GM12878 (cell line): ENCODE data around the gene LCT. TPM values are rescaled to one million over a fixed set of nuclear protein-coding genes. Genes with fewer than 3 reads are reported as not detected.

ENCODE experiments used
- ATAC-seq: fragments of 200-7000 bp; cut with Tn5 transposase; 3 replicates; pipeline ENCODE4 v1.9.1; 2020; ENCODE audit warnings: mild to moderate bottlenecking, moderate library complexity
- BruUV-seq: library from RNA; stranded (reverse); fragments of 400-500 nt; replicated peaks from 2 replicates; lab custom pipeline; 2021; lab: Mats Ljungman, UMichigan
- CTCF ChIA-PET: fragments of 300-600 bp; sonication (Branson Sonifier 250); formaldehyde crosslinking; extraction: SDS; loops from one replicate; lab custom pipeline; 2021; ENCODE audit warnings: inconsistent platforms; lab: Yijun Ruan, JAX
- POLR2A ChIA-PET: fragments of 350-600 bp; formaldehyde crosslinking; extraction: SDS; loops from one replicate; lab custom pipeline; 2021; ENCODE audit warnings: inconsistent platforms; lab: Charles Lee
- RAD21 ChIA-PET: fragments of 300-600 bp; sonication (Branson Sonifier 250); formaldehyde crosslinking; loops from one replicate; lab custom pipeline; 2023; ENCODE audit warnings: antibody characterized with exemption; ENCODE audit not compliant: unreplicated experiment; lab: Charles Lee
- SMC1A ChIA-PET: fragments of 300-600 bp; sonication (Branson Sonifier 250); formaldehyde crosslinking; loops from one replicate; lab custom pipeline; 2023; ENCODE audit not compliant: unreplicated experiment, uncharacterized antibody; lab: Charles Lee
- DNase-seq: peaks from one replicate; pipeline ENCODE4 v3.0.0-alpha.2; 2011; ENCODE audit warnings: low read depth, low spot score
- FAIRE-seq: peaks from 3 replicates; lab custom pipeline; 2011; peaks lifted over from hg19 to GRCh38; lab: Jason Lieb, UNC
- H2AFZ ChIP-seq: 2 replicates; pipeline ENCODE4 v1.6.0; 2011; ENCODE audit warnings: low read depth, low read length, control low read depth; ENCODE audit not compliant: control insufficient read depth
- H3K27ac ChIP-seq: 2 replicates; pipeline ENCODE4 v1.5.1; 2011; ENCODE audit warnings: control low read depth; ENCODE audit not compliant: control insufficient read depth, insufficient read depth
- H3K27me3 ChIP-seq, 2 experiments: replicated peaks in 1 of 2; 2 replicates each; pipeline versions ENCODE4 v1.6.0 to v1.6.1; 2011; ENCODE audit warnings: low read length in 1 of 2; ENCODE audit not compliant: control insufficient read depth in 2 of 2, insufficient read depth in 2 of 2
- H3K36me3 ChIP-seq, 2 experiments: 2 replicates each; pipeline ENCODE4 v1.5.1; 2011; ENCODE audit warnings: low read length in 1 of 2; ENCODE audit not compliant: control insufficient read depth in 2 of 2, insufficient read depth in 2 of 2
- H3K4me1 ChIP-seq: 2 replicates; pipeline ENCODE4 v1.6.1; 2011; ENCODE audit warnings: mild to moderate bottlenecking, low read length, moderate library complexity, mixed read lengths; ENCODE audit not compliant: control insufficient read depth, insufficient read depth
- H3K4me2 ChIP-seq: 2 replicates; pipeline ENCODE4 v1.6.0; 2011; ENCODE audit warnings: control low read depth; ENCODE audit not compliant: control insufficient read depth, insufficient read depth
- H3K4me3 ChIP-seq: fragments of 200-600 bp; sonication (generic); 2 replicates; pipeline ENCODE4 v1.5.1; 2016
- H3K79me2 ChIP-seq: 2 replicates; pipeline ENCODE4 v1.6.0; 2011; ENCODE audit warnings: low read length; ENCODE audit not compliant: control insufficient read depth, insufficient read depth
- H3K9ac ChIP-seq: 2 replicates; pipeline ENCODE4 v1.8.0; 2011; ENCODE audit warnings: low read length, control low read depth, mixed read lengths; ENCODE audit not compliant: control insufficient read depth, insufficient read depth
- H3K9me3 ChIP-seq: replicated peaks from 3 replicates; pipeline ENCODE4 v1.5.1; 2011; ENCODE audit warnings: mild to moderate bottlenecking, low read length; ENCODE audit not compliant: control insufficient read depth, insufficient read depth
- H4K20me1 ChIP-seq: 2 replicates; pipeline ENCODE4 v1.6.0; 2011; ENCODE audit not compliant: control insufficient read depth, insufficient read depth
- BCL11A ChIP-seq: IDR thresholded peaks from 2 replicates; pipeline ENCODE4 v1.6.1; 2011; ENCODE audit warnings: low read depth, low read length
- BHLHE40 ChIP-seq, 2 experiments: fragments of 450-650 bp in 1 of 2; IDR thresholded peaks; 2 replicates each; pipeline ENCODE4 v1.6.1; 2011 to 2017; ENCODE audit warnings: low read depth in 2 of 2, borderline replicate concordance in 1 of 2, improper control_type of control experiment in 1 of 2, low read length in 1 of 2, mild to moderate bottlenecking in 1 of 2
- CHD4 ChIP-seq: fragments of 200-600 bp; sonication (generic); IDR thresholded peaks from 2 replicates; pipeline ENCODE4 v1.6.1; 2016; ENCODE audit warnings: mild to moderate bottlenecking
- CREM ChIP-seq: IDR thresholded peaks from 2 replicates; pipeline ENCODE4 v1.6.1; 2014; ENCODE audit warnings: antibody characterized with exemption, low read depth
- KLF5 ChIP-seq: fragments of 450-650 bp; IDR thresholded peaks from 2 replicates; pipeline ENCODE4 v1.6.1; 2014; ENCODE audit warnings: mild to moderate bottlenecking; ENCODE audit not compliant: partially characterized antibody
- NFYA ChIP-seq: IDR thresholded peaks from 2 replicates; pipeline ENCODE4 v1.6.1; 2011; ENCODE audit warnings: low read depth, mild to moderate bottlenecking, low read length, improper control_type of control experiment, borderline replicate concordance
- PKNOX1 ChIP-seq: fragments of 450-650 bp; IDR thresholded peaks from 2 replicates; pipeline ENCODE4 v1.6.1; 2016; ENCODE audit warnings: mild to moderate bottlenecking
- SREBF2 ChIP-seq: IDR thresholded peaks from 2 replicates; pipeline ENCODE4 v1.6.1; 2012; ENCODE audit warnings: mild to moderate bottlenecking, low read length
- SUZ12 ChIP-seq: fragments of 200-600 bp; sonication (generic); IDR thresholded peaks from one replicate; pipeline ENCODE4 v1.6.1; 2018; ENCODE audit warnings: antibody characterized with exemption, mild to moderate bottlenecking; ENCODE audit not compliant: unreplicated experiment
- ZNF384 ChIP-seq: IDR thresholded peaks from 2 replicates; pipeline ENCODE4 v1.6.1; 2012; ENCODE audit warnings: low read depth, mild to moderate bottlenecking, low read length, improper control_type of control experiment, borderline replicate concordance
- ZNF622 ChIP-seq: fragments of 450-650 bp; IDR thresholded peaks from 2 replicates; pipeline ENCODE4 v1.6.1; 2017; ENCODE audit warnings: mild to moderate bottlenecking, inconsistent platforms
- WGBS: methylation state at CpG from one replicate; pipeline ENCODE4 v1.1.6; 2016; ENCODE audit warnings: low lambda C conversion rate; ENCODE audit not compliant: insufficient replicate concordance, insufficient coverage; ENCODE audit errors: missing lambda C conversion rate; 5-methylcytosine and 5-hydroxymethylcytosine counted together
- in situ Hi-C: fragments of 300-500 bp; cut with MboI; formaldehyde crosslinking; loops from 9 replicates; pipeline ENCODE4 v1.14.3; 2018; ENCODE audit warnings: mixed read lengths
- intact Hi-C: fragments of 100-400 bp; cut with micrococcal nuclease; formaldehyde crosslinking; loops from one replicate; pipeline ENCODE4 v1.14.2; 2022; ENCODE audit not compliant: unreplicated experiment
- polyA plus RNA-seq, 11 experiments: library from polyadenylated mRNA; depleted of rRNA in 4 of 11; unstranded in 6 of 11; stranded (reverse) in 5 of 11; fragments of >200 nt; fragmentation: Nextera tagmentation in 4 of 11; fragmentation: Illumina TruSeq in 1 of 11; extraction: Ambion mirVana in 4 of 11; extraction: Trizol in 1 of 11; gene quantifications; 1 replicate in 1 of 11; 2 replicates in 10 of 11; pipeline versions ENCODE4 v1.2.1 to v1.2.3, GENCODE V29; 2011 to 2016; ENCODE audit warnings: inconsistent platforms in 2 of 11, missing spikeins in 2 of 11, low read depth in 1 of 11
- total RNA-seq, 4 experiments: library from RNA; depleted of rRNA in 3 of 4; stranded (reverse); fragments of >200 nt in 3 of 4; fragmentation: Illumina TruSeq in 1 of 4; extraction: Trizol in 1 of 4; gene quantifications; 2 replicates each; pipeline versions ENCODE4 v1.2.1 to v1.2.3, GENCODE V29; 2013 to 2021

The LCT gene
- total and polyA plus RNA-seq, 10 of the 15 experiments (the other 5 are each of a cell fraction or from before 2014, with no cell fraction given), result 0.02 to 0.09 (median 0.07) TPM; not detected in 3

- no peak for DNase-seq
- no peak for FAIRE-seq
- POLR2A ChIA-PET, result interaction anchor here (0.7 to 1.6 kb wide), 3 partner anchors 8 to 515 kb away, joined by 3 to 9 read pairs (median 3); no protein-coding TSS in a partner anchor
- peaks cover 7 to 22% of the 10 kb centered on the region in 2 experiments for H3K36me3 ChIP-seq
- intact Hi-C loops, result loop anchor here (5.0 kb wide), 1 partner anchor 128 kb away; the partner anchor contains the start of gene UBXN4
- peak; percentile 63 for ATAC-seq
- RAD21 ChIA-PET, result interaction anchor here (1.2 kb wide), 1 partner anchor 32 kb away, joined by 3 read pairs; no protein-coding TSS in a partner anchor
- in situ Hi-C loops, result no loop called here
- H3K4me3 ChIP-seq, result no peak overlapping the region
- no peak overlapping the region for H3K27ac ChIP-seq
- H2AFZ ChIP-seq, result no peak overlapping the region; the same call in 1 of the 2 replicates
- no peaks in the 10 kb centered on the region for H3K27me3 ChIP-seq
- 5% methylated on average over 1 of the region's 1 CpG for WGBS
- no peak overlapping the region for H3K9ac ChIP-seq
- peaks cover 26% of the 10 kb centered on the region for H3K79me2 ChIP-seq
- no TSS peak for BruUV-seq
- H3K4me1 ChIP-seq, result peaks cover 4% of the 10 kb centered on the region; the same call in 1 of the 2 replicates
- no peaks in the 10 kb centered on the region for H3K9me3 ChIP-seq
- SMC1A ChIA-PET, result interaction anchor here (0.6 to 2.0 kb wide), 8 partner anchors 10 to 976 kb away, joined by 3 to 10 read pairs (median 3); no protein-coding TSS in a partner anchor
- CTCF ChIA-PET, result interaction anchor here (1.2 to 1.5 kb wide), 2 partner anchors 514 to 516 kb away, joined by 3 to 4 read pairs; no protein-coding TSS in a partner anchor
- TF ChIP-seq SUZ12, result no peak
- no peak for TF ChIP-seq ZNF384
- peak; percentile 62 for TF ChIP-seq PKNOX1
- peak in 1 of 2 experiments; percentile 25; a peak in 1 of 4 replicates for TF ChIP-seq BHLHE40 (IDR thresholded peaks at IDR 0.05; ENCODE audit: borderline replicate concordance in 1 of 2, low read depth in 2 of 2, low read length in 1 of 2)
- no peak for TF ChIP-seq CHD4
- TF ChIP-seq SREBF2, result no peak
- no peak for TF ChIP-seq NFYA
- TF ChIP-seq CREM, result no peak
- no peak for TF ChIP-seq BCL11A
- no peak for TF ChIP-seq ZNF622
- TF ChIP-seq KLF5, result no peak
- H4K20me1 ChIP-seq, result no peaks in the 10 kb centered on the region
- H3K4me2 ChIP-seq, result no peak overlapping the region
These were observed 33.6 kb upstream of the LCT start for GRCh38 chr2:135870571-135870970.
